Naive thymus-derived CD8-positive, alpha-beta T cell (primary cell): Measurements from ENCODE around the gene FURIN. TPM values are rescaled to one million over a fixed set of nuclear protein-coding genes. Genes with fewer than 3 reads are reported as not detected.
A peak's percentile ranks its signal among the peaks of the same experiment; 100 is the strongest.

ENCODE experiments used
- ATAC-seq, 2 donors: fragments of 150-1000 bp; cut with Tn5 transposase in 1 of 2; sonication (Bioruptor Pico), chemical (Tn5 transposase) in 1 of 2; 1 replicate in 1 of 2; 2 replicates in 1 of 2; pipeline ENCODE4 v1.10.0; 2021; ENCODE audit warnings: mild to moderate bottlenecking in 2 of 2, moderate library complexity in 2 of 2
- POLR2A ChIA-PET: fragments of 350-600 bp; sonication (Branson Sonifier 250); formaldehyde crosslinking; loops from one replicate; lab custom pipeline; 2021; ENCODE audit warnings: antibody characterized with exemption; lab: Charles Lee
- DNase-seq, 10 donors: peaks; one replicate each; pipeline versions ENCODE4 v3.0.0 to v3.0.0-alpha.2; 2020 to 2022
- H3K27ac Mint-ChIP-seq, 10 donors: one replicate each; pipeline ENCODE4 v1.8.0; 2020 to 2022; ENCODE audit warnings: mild to moderate bottlenecking in 10 of 10, mixed read lengths in 10 of 10, moderate library complexity in 4 of 10, inconsistent platforms in 1 of 10
- H3K27me3 Mint-ChIP-seq, 5 donors: one replicate each; pipeline ENCODE4 v1.8.0; 2021 to 2022; ENCODE audit warnings: mixed read lengths in 5 of 5
- H3K36me3 Mint-ChIP-seq, 3 donors: one replicate each; pipeline ENCODE4 v1.8.0; 2020 to 2022; ENCODE audit warnings: mixed read lengths in 3 of 3, mild to moderate bottlenecking in 2 of 3, inconsistent platforms in 1 of 3
- H3K4me1 Mint-ChIP-seq, 4 donors: one replicate each; pipeline ENCODE4 v1.8.0; 2021 to 2022; ENCODE audit warnings: mixed read lengths in 4 of 4
- H3K4me3 Mint-ChIP-seq, 10 donors: one replicate each; pipeline ENCODE4 v1.8.0; 2020 to 2022; ENCODE audit warnings: mild to moderate bottlenecking in 10 of 10, mixed read lengths in 10 of 10, moderate library complexity in 6 of 10, inconsistent platforms in 1 of 10
- H3K9me3 Mint-ChIP-seq, 9 donors: one replicate each; pipeline ENCODE4 v1.8.0; 2020 to 2022; ENCODE audit warnings: mixed read lengths in 9 of 9, mild to moderate bottlenecking in 3 of 9, inconsistent platforms in 1 of 9, moderate library complexity in 1 of 9
- polyA plus RNA-seq, 3 donors: library from polyadenylated mRNA; unstranded; fragments of 300-500 nt; fragmentation: Illumina TruSeq; gene quantifications; one replicate each; pipeline ENCODE4 v1.2.3, GENCODE V29; 2021
- total RNA-seq, 8 experiments: library from RNA in 2 of 8; stranded (reverse) in 2 of 8; gene quantifications; one replicate each; pipeline ENCODE4 v1.2.3 and lab custom pipeline; 2021 to 2026

FURIN gene
- total and polyA plus RNA-seq, 5 experiments from 2014 or later: 2.7 to 45.1 (median 10.5) TPM

GRCh38 chr15:90863987-90864386, 4.4 kb upstream of the FURIN start:
- Mint-ChIP-seq H3K27ac (peak overlapping the region in 1 of 10 donors; percentile 22), H3K36me3 (no peaks in the 10 kb centered on the region), H3K9me3 (no peaks in the 10 kb centered on the region), H3K27me3 (no peaks in the 10 kb centered on the region), H3K4me3 (no peak overlapping the region), H3K4me1 (peaks cover 7 to 31% (median 10%) of the 10 kb centered on the region in 4 donors)
- no peak for DNase-seq
- ATAC-seq: no peak
- POLR2A ChIA-PET: interaction anchor here (1.4 kb wide), 1 partner anchor 48 kb away, joined by 3 read pairs; no protein-coding TSS in a partner anchor

DNA sequence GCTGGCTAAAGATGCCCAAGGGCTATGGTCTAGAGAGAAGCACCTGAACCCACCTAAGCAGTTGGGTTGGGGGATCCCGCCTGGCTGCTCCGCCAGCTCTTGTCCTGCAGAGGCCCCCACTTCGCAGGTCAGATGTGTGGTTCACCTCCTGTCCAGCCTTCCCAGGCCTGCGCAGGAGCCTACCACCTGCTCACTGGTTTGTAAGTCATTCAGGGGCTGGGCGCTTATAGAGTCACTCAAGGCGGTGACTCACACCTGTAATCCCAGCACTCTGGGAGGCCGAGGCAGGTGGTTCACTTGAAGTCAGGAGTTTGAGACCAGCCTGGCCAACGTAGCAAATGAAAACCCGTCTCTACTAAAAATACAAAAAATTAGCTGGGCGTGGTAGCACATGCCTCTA, 3.9 kb upstream of the FURIN start:
- Mint-ChIP-seq H3K27ac (no peak overlapping the region), H3K27me3 (no peaks in the 10 kb centered on the region), H3K4me1 (peaks cover 5 to 33% (median 11%) of the 10 kb centered on the region in 4 donors), H3K36me3 (no peaks in the 10 kb centered on the region), H3K9me3 (no peaks in the 10 kb centered on the region), H3K4me3 (no peak overlapping the region)
- no peak for ATAC-seq
- no peak for DNase-seq
- POLR2A ChIA-PET: interaction anchor here (0.7 to 1.4 kb wide), 2 partner anchors 48 to 69 kb away, joined by 3 read pairs; no protein-coding TSS in a partner anchor

DNA sequence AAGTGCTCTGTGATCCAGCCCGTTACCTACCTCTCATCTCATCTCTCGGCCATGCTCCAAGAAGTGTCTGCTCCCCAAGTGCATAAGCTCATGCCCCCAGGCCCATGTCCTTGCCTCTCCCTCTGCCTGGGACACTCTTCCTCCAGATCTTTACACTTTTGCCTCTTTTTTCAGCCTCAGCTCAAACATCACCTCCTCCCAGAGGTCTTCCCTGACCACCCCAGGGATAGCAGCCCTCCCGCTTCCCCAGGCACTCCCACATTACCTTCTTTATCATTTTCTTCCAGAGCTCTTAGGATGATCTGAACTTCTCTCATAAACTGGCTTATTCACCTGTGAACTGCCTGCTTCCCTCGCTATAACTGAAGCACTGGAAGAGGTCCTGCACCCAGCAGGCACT, 2.7 kb upstream of the FURIN start:
- no peaks in the 10 kb centered on the region for H3K27me3 Mint-ChIP-seq
- no peaks in the 10 kb centered on the region for H3K9me3 Mint-ChIP-seq
- no peaks in the 10 kb centered on the region for H3K36me3 Mint-ChIP-seq
- ATAC-seq (no peak), DNase-seq (no peak)
- POLR2A ChIA-PET: interaction anchor here (0.5 to 0.6 kb wide), 2 partner anchors 44 to 113 kb away, joined by 3 read pairs; no protein-coding TSS in a partner anchor
- H3K4me1 Mint-ChIP-seq: peaks cover 13 to 38% (median 21%) of the 10 kb centered on the region in 4 donors
- H3K27ac Mint-ChIP-seq: peak overlapping the region in 3 of 10 donors; percentile 7 to 68 (median 36)
- H3K4me3 Mint-ChIP-seq: no peak overlapping the region

- POLR2A ChIA-PET: interaction anchor here (0.5 kb wide), 1 partner anchor 113 kb away, joined by 3 read pairs; no protein-coding TSS in a partner anchor
- Mint-ChIP-seq H3K27me3 (no peaks in the 10 kb centered on the region), H3K4me1 (peaks cover 15 to 41% (median 24%) of the 10 kb centered on the region in 4 donors), H3K27ac (peak overlapping the region in 4 of 10 donors; percentile 1 to 68 (median 18)), H3K4me3 (no peak overlapping the region), H3K9me3 (no peaks in the 10 kb centered on the region), H3K36me3 (no peaks in the 10 kb centered on the region)
- ATAC-seq: no peak
- no peak for DNase-seq
Measured at GRCh38 chr15:90866161-90866715, 2.1 kb upstream of the FURIN start.

- Mint-ChIP-seq H3K27me3 (no peaks in the 10 kb centered on the region), H3K27ac (peak overlapping the region in 3 of 10 donors; percentile 1 to 20 (median 15)), H3K9me3 (no peaks in the 10 kb centered on the region), H3K4me3 (no peak overlapping the region), H3K36me3 (no peaks in the 10 kb centered on the region), H3K4me1 (peaks cover 15 to 41% (median 24%) of the 10 kb centered on the region in 4 donors)
- no peak for ATAC-seq
- POLR2A ChIA-PET: interaction anchor here (0.5 kb wide), 1 partner anchor 35 kb away, joined by 6 read pairs; no protein-coding TSS in a partner anchor
- no peak for DNase-seq
Measured at GRCh38 chr15:90866800-90867199, 1.6 kb upstream of the FURIN start.

DNA sequence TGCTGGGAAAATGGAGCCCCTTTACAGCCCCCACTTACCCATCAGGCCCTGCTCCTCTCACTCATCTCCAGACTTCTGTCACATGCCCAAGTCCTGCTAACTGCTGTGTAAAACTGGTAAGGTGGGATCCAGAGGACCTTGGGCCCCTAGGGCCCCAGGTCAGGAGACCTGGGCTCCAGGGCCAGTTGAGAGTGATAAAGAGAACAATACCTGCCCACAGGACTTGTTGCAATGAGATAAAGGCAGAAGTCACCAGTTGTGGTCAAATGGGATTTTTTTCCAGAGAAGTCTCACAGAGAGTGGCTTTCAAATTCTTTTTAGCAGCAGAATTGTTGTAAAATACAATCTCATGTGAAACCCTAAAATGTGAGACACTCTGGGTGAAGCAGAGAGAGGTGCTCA, 753 bp downstream of the FURIN start:
- Mint-ChIP-seq H3K27ac (peak overlapping the region in 8 of 10 donors; percentile 47 to 97 (median 91)), H3K4me1 (peaks cover 18 to 49% (median 38%) of the 10 kb centered on the region in 4 donors), H3K9me3 (no peaks in the 10 kb centered on the region), H3K4me3 (peak overlapping the region in 6 of 10 donors; percentile 7 to 95 (median 78)), H3K27me3 (no peaks in the 10 kb centered on the region), H3K36me3 (no peaks in the 10 kb centered on the region)
- POLR2A ChIA-PET: no interaction called here
- ATAC-seq: no peak
- no peak for DNase-seq

DNA sequence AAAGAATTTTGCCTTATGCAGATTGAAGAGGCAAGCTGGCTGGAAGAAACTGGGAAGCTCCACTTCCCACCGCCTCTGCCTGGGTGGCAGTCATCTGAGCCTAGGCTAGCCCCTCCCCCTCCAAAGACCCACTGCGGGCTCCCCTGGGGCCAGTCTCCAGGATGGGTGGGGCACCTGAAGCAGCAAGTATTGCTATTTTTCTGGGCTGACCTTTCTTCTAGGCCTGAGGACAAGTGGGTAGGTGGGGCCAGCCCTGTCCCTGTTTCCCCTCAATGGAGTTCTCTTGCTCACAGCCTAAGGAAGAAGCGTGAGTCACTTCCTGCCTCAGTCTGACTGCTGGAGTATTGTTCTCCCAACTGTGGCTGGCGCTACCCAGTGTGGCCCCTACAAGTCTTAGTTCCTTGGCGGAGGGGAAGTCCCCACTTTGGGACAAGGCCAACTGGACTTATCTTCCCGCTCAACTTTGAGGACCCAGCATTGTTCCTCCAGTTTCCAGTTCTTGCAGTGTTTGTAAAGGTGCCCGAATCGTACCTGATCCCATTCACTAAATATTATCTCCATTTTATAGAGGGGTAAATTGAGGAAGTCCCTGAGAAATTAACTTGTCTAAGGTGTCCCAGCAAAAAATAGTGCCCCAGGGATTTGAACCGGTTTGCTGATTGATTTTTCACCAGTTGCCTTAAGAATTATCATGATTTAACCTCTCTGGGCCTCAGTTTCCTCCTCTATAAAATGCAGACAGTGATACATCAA, 1.4 kb downstream of the FURIN start:
- peak in 3 of 10 donors; percentile 23 to 57 (median 28) for DNase-seq
- no peaks in the 10 kb centered on the region for H3K36me3 Mint-ChIP-seq
- POLR2A ChIA-PET: interaction anchor here (0.6 to 2.4 kb wide), 3 partner anchors 32 to 173 kb away, joined by 5 to 13 read pairs (median 11); partner anchors contain the start of gene BLM
- H3K4me3 Mint-ChIP-seq: peak overlapping the region; percentile 78 to 95 (median 88)
- no peaks in the 10 kb centered on the region for H3K9me3 Mint-ChIP-seq
- H3K4me1 Mint-ChIP-seq: peaks cover 18 to 52% (median 40%) of the 10 kb centered on the region in 4 donors
- ATAC-seq: peak; percentile 15 to 24
- H3K27ac Mint-ChIP-seq: peak overlapping the region; percentile 83 to 97 (median 92)
- no peaks in the 10 kb centered on the region for H3K27me3 Mint-ChIP-seq

DNA sequence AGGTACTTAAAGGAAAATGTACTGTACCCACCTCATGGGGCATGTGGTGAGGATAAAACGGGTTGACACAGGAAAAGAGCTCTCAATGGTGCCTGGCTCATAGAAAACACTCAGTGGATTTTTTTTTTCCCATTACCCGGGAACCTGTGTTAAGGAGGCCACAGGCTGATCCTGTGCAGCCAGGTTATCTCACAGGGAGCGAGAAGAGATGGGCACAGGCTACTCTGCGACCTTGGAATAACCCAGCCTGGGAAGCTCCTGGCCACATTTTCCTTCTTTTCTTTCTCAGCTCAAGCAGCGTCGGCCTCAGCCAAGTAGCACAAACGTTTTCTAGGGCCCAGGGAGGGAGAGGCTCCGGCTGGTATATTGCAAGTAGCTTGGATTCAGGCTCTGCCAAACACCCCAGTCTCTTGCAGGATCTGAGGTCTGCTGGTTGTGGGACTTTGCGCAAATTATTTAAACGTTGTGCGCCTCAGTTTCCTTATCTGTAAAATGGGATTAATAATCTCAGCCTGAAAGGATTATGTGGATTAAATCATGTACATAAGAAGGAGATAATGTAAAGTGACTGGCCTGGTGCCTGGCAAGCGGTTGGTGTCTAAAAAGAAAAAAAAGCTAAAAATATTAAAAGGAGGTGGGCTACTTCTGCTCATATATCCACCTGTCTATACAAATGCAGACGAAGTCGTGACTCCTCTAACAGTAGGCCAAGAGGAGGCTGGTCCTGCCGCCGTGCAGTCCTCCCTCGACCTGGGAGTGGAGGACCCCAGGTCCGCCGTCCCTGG, 2.2 kb downstream of the FURIN start:
- no peaks in the 10 kb centered on the region for H3K9me3 Mint-ChIP-seq
- H3K36me3 Mint-ChIP-seq: no peaks in the 10 kb centered on the region
- H3K4me1 Mint-ChIP-seq: peaks cover 18 to 56% (median 40%) of the 10 kb centered on the region in 4 donors
- DNase-seq (no peak), ATAC-seq (peak; percentile 31 to 43)
- H3K4me3 Mint-ChIP-seq: peak overlapping the region; percentile 78 to 95 (median 88)
- peak overlapping the region; percentile 90 to 97 (median 94) for H3K27ac Mint-ChIP-seq
- POLR2A ChIA-PET: interaction anchor here (0.5 to 2.4 kb wide), 10 partner anchors 9 to 222 kb away, joined by 3 to 13 read pairs (median 6); partner anchors contain the start of genes BLM and MAN2A2
- H3K27me3 Mint-ChIP-seq: no peaks in the 10 kb centered on the region

GRCh38 chr15:90871139-90871715, 2.8 kb downstream of the FURIN start:
- Mint-ChIP-seq H3K4me1 (peaks cover 18 to 56% (median 40%) of the 10 kb centered on the region in 4 donors), H3K9me3 (no peaks in the 10 kb centered on the region), H3K4me3 (peak overlapping the region; percentile 78 to 95 (median 88)), H3K27ac (peak overlapping the region; percentile 90 to 97 (median 94)), H3K36me3 (peaks cover 0 to 2% (median 0%) of the 10 kb centered on the region in 3 donors), H3K27me3 (no peaks in the 10 kb centered on the region)
- POLR2A ChIA-PET: interaction anchor here (0.6 to 2.4 kb wide), 11 partner anchors 13 to 207 kb away, joined by 3 to 13 read pairs (median 6); partner anchors contain the start of genes BLM, FES and MAN2A2
- DNase-seq (peak in 7 of 10 donors; percentile 29 to 58 (median 36)), ATAC-seq (peak; percentile 65 to 66)

DNA sequence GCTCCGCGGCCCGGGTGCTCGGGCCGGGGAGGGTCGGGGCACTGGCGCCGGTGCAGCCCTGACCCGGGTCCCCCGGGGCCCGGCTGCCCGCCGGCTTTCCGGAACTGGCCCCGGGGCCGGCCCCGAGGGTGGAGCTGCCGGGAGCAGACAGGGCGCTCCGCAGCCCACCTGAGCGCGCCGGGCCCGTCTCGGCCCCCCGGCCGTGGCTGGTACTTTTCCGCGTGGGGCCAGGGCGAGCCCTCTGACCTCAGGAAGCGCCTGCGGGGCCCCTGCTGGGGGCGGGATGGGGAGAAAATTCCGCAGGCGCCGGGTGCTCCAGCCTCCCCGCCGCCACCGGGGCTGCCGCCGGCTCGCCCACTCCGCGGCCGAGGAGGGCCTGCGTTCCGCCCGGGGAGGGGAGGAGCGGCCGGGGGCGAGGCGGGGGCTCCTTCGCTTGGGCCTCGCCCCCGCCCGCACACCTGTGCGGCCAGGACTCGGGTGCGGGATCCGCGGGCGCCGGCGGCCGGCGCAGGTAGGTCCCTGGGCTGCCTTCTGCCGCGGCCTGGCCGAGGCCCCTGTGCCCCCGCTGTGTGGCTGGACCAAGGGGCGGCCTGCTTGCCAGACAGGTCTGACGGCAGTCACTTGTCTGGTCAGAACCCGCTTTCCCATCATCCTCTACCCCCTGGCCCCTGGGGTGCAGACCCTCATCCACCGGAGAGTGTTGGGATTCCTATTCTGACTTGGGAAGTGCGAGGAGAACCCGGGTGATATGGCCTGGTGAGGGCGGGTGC, 3.5 kb downstream of the FURIN start:
- Mint-ChIP-seq H3K9me3 (no peaks in the 10 kb centered on the region), H3K36me3 (peaks cover 0 to 9% (median 0%) of the 10 kb centered on the region in 3 donors), H3K27ac (peak overlapping the region; percentile 72 to 91 (median 86)), H3K27me3 (no peaks in the 10 kb centered on the region), H3K4me1 (peaks cover 18 to 56% (median 40%) of the 10 kb centered on the region in 4 donors), H3K4me3 (peak overlapping the region; percentile 73 to 92 (median 82))
- peak; percentile 41 to 48 for ATAC-seq
- peak in 2 of 10 donors; percentile 21 to 32 for DNase-seq
- POLR2A ChIA-PET: interaction anchor here (0.6 to 2.4 kb wide), 11 partner anchors 12 to 208 kb away, joined by 3 to 13 read pairs (median 6); partner anchors contain the start of genes BLM, FES and MAN2A2
